GM20431 (cell line): ENCODE measurements around the gene AOAH.
"Not testable (repeated sequence)": the region's sequence is repeated elsewhere in the genome, so short reads cannot be mapped to it uniquely, and the experiment has no call there.

Experiments
- in situ Hi-C: fragments of 300-500 bp; cut with MseI, MboI; formaldehyde crosslinking; loops from one replicate; pipeline ENCODE4 v1.15.0; 2020; ENCODE audit warnings: low sequenced_read_pairs; ENCODE audit not compliant: unreplicated experiment

AOAH gene

GRCh38 chr7:36490419-36490830, 233.9 kb downstream of the AOAH start:
- in situ Hi-C loops, result loop anchor here (25.0 kb wide), 1 partner anchor 697 kb away; no protein-coding TSS in a partner anchor

DNA sequence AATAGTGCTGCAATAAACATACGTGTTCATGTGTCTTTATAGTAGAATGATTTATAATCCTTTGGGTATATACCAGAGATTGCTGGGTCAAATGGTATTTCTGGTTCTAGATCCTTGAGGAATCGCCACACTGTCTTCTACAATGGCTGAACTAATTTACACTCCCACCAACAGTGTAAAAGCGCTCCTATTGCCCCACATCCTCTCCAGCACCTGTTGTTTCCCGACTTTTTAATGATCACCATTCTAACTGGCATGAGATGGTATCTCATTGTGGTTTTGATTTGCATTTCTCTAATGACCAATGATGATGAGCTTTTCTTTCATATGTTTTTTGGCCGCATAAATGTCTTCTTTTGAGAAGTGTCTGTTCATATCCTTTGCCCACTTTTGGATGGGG, 235.6 kb downstream of the AOAH start:
- in situ Hi-C loops, result loop anchor here (25.0 kb wide), 1 partner anchor 699 kb away; no protein-coding TSS in a partner anchor

- in situ Hi-C loops, result loop anchor here (25.0 kb wide), 1 partner anchor 699 kb away; no protein-coding TSS in a partner anchor
Observed at GRCh38 chr7:36487756-36488336, 236.4 kb downstream of the AOAH start.

DNA sequence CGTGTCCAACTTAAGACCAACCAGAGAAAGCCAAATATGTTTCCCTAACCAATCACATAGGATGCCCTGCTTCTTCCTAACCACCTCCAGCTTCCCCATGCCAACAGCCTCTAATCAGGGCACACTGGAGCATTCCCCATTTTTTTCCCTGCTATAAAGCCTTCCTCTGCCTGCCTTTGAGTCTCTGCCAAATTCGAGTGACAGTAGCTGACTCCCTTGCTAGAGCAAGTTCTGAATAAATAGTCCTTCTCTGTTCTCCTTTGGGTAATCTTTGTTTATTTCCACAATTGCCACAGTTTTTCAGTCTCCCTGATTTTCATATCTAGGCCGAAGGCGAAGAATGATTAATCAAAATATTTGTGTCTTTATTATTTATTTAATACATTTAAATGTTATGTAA, 238.0 kb downstream of the AOAH start:
- in situ Hi-C loops, result loop anchor here (25.0 kb wide), 1 partner anchor 701 kb away; no protein-coding TSS in a partner anchor

GRCh38 chr7:36484265-36484664, 240.0 kb downstream of the AOAH start:
- in situ Hi-C loops, result loop anchor here (25.0 kb wide), 1 partner anchor 703 kb away; no protein-coding TSS in a partner anchor

- in situ Hi-C loops, result loop anchor here (25.0 kb wide), 1 partner anchor 703 kb away; no protein-coding TSS in a partner anchor
Observed at GRCh38 chr7:36483853-36484252, 240.4 kb downstream of the AOAH start.

DNA sequence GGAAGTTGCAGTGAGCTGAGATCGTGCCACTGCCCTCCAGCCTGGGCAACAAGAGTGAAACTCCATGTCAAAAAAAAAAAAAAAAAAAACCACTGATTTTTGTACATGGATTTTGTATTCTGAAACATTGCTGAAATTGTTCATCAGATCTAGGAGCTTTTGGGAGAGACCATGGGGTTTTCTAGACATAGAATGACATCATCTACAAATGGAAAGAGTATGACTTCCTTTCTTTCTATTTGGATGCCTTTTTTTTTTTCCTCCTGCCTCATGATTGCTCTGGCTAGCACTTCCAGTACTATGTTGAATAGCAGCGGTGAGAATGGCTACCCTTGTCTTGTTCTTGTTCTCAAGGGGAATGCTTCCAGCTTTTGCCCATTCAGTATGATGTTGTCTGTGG, 245.5 kb downstream of the AOAH start:
- in situ Hi-C loops, result loop anchor here (25.0 kb wide), 1 partner anchor 709 kb away; no protein-coding TSS in a partner anchor

DNA sequence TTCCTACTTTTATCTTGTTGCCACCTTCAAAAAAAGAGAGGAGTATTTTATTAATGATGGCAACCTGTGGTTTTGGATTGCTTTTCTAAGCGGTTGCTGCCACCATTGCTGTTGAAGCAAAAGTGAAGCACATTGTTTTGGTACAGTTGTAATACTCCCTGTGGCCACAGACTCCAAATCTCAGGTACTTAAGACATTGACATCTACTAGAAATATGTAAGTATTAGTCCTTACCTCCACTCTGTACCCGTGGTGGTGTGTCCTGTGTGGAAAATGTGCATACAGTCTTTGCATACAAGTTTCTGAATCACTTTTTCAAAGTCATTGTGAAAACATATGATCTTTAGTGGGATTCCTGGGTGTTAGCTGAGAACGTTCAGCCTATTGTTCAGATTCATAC, 248.9 kb downstream of the AOAH start:
- in situ Hi-C loops, result loop anchor here (25.0 kb wide), 1 partner anchor 712 kb away; no protein-coding TSS in a partner anchor

DNA sequence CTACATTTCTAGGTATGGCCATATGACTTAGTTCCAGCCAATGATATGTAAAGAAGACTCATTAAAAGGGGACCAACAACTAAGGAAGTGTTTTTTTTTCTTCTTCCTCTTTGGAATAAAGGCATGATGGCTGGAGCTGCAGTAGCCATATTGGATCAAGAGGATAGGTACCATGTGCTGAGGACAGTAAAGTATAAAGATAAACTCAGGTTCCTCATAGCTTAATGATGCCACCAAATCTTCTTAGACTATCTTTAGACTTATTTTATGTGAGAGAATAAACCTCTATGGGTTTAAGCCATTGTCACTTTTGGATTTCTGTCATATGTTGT, 249.3 kb downstream of the AOAH start:
- in situ Hi-C loops, result loop anchor here (25.0 kb wide), 1 partner anchor 712 kb away; no protein-coding TSS in a partner anchor

DNA sequence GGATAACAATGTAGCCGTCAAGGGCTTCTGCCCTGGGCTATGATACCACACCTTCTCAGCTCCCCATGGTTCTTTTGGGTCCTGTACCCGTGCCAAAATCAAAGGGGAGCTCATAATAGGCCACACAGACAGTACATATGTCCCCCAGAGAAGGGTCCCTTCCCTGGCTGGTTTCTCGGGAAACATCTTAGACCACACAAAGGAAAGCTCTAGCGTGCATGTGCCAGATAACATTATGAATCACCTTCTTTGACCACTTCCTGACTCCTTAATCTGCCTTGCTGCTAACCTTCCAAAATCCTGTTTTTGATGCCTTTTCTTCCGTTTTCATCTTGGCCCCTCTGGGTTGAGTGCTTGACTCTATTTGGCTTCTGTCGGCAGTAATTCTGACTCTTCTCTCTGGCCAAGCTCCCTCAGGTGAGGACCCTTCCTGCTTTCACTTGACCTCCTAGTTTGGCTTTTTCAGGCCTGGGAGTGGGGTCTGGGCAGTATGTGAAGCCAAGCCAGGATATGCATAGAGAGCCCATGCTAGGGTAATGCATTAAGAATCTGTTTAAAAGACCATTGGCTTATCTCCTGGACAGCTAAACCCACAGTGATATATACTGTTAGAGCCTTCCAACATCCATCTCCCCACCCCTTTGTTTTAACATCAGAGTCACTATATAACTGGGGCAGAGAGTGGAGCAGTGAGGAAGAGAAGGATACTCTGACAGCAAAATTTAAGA, 249.8 kb downstream of the AOAH start:
- in situ Hi-C loops, result loop anchor here (25.0 kb wide), 1 partner anchor 713 kb away; no protein-coding TSS in a partner anchor

DNA sequence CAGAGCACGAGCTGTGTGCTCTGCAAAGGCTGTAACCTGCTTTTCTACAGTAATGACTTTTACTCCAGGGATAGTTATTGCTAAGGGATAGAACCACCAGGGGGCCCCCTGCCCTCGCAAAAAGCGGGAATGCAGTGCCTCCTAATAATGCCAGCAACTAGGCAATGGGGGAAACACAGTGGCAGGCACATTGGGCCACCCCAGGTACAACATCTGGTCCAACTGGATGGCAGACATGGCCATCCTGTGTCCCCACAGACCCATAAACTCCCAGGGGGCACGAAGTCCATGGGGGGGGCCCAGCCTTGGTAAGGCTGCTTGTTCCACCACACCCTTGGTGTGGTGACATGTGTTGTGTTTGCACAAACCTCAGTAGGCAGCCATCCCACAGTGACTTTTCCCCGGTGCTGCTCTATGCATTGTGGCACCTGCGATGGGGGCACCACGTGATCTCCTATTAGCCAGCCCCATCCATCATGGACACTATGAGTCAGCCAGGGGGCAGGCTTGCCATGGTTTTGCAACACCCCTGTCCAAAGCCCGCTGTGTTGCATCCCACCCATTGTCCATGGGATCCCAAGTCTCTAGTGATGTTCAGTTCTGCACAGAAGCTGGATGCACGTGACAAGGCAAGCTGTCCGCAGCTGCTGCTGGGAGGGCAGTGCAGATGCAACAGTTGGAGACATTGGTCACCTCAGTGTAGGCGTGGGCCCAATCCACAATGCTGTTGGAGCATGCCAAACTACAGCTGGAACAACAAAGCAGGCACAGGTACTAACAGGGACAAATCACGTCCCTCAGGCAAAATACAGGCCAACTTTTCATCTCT, 250.6 kb downstream of the AOAH start:
- in situ Hi-C loops, result no loop called here

DNA sequence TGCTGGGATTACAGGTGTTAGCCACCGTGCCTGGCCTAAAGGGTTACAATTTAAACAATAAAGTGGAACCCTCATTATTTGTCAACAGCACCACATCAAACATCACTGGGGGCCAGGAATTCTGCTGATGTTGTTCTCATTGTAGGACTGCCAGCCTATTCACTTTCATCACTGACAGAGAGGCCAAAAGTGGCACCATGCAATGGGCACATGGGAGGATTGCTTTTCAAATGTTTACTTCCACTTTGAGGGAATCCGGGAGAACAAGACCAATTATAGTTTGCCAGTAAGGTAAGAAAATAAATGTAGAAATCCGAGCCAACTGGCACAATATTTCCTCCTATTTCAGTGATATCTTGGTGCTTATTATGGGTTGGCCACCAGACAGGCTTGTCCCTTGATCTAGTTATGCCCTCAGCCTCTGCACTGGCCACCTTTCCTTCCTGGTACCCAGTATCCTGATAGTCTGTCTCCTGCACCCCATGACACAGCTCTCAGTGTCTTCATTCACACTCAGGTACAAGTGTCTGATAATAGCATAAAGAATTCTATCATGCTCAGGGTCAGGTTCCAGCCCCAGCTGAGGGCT, 252.1 kb downstream of the AOAH start:
- in situ Hi-C loops, result no loop called here

GRCh38 chr7:36469236-36469635, 255.1 kb downstream of the AOAH start:
- in situ Hi-C loops, result no loop called here

- in situ Hi-C loops, result no loop called here
Observed at GRCh38 chr7:36468370-36469101, 255.8 kb downstream of the AOAH start.

DNA sequence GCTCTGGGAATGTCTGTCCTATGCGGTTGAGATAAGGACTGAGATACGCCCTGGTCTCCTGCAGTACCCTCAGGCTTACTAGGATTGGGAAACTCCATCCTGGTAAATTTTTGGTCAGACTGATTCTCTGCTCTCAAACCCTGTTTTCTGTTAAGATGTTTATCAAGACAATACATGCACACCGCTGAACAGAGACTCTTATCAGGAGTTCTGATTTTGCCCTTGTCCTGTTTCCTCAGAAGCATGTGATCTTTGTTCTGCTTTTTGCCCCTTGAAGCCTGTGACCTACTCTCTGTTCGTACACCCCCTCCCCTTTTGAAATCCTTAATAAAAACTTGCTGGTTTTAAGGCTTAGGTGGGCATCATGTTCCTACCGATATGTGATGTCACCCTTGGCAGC, 258.3 kb downstream of the AOAH start:
- in situ Hi-C loops, result not testable (repeated sequence)

DNA sequence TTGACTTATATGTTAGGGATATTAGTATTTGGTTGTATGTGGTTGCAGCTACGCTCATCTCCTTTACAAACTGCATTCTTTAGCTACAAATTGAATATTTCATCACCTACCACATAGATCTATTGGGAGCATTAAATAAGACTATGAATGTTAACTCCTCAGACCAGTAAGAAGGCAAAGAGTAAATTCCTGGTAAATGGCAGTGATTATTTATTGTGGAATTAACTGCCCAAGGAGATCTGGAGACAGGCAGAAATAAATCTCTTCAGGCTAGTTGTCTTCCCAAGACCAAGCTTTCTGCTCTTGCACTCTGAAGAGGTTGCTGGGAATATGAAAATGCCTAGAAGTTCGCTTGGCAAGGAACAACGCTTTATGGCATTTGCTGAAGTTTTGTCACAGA, 260.0 kb downstream of the AOAH start:
- in situ Hi-C loops, result no loop called here
